Fibroblast of mammary gland (primary cell): ENCODE measurements around the gene NUP210.

Experiments used
- DNase-seq: peaks from one replicate; pipeline ENCODE4 v3.0.0-alpha.2; 2010; ENCODE audit warnings: low read depth
- H3K4me3 ChIP-seq: 2 replicates; pipeline ENCODE4 v1.5.1; 2011; ENCODE audit warnings: low read depth, mild to moderate bottlenecking, low read length, moderate library complexity; ENCODE audit not compliant: control insufficient read depth
- TF ChIP-seq, protein P1 (sequence below): conservative IDR thresholded peaks from 2 replicates; pipeline ENCODE4 v1.5.1; 2011; ENCODE audit warnings: low read depth, low read length, inconsistent platforms; ENCODE audit not compliant: control insufficient read depth, insufficient read depth

Gene NUP210

DNA sequence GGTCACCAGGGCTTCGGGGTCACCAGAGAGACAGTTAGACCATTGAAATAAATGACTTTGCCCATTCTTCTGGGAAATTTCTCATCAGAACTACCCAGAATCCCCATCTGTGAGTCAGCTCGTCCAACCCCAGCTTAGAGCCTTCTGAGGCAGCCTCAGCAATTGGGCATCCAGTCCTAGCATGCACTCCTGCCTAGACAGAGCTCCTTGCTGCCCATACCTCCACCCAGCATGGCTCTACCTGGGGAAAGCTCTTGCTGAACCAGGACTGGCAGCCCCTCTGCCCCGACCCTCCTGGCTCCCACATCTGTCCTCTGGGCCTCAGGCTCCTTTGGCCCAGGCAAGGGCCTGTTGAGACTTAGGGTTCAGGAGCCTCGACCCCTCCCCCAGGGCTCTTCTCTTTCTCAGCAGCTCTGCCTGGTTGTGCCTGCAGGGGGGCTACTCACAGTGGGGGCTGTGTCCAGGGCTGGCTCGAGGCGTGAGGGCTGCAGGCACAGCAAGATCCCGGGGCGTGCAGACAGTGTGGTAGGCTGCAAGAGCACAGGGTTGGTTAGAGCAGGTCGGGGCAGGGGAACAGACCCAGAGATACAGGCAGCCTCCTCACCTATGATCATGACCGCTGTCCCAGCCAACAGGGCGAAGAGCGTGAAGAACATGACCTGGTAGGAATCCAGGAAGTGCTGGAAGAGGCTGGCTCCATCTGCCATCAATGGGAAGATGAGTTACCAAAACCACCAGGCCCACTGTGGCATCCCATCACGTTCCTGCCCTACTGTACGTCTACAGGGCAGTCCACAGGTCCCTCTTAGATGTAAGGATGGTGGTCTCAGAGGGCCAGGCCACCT is 101.3 kb downstream of the NUP210 start:
- DNase-seq = no peak

DNA sequence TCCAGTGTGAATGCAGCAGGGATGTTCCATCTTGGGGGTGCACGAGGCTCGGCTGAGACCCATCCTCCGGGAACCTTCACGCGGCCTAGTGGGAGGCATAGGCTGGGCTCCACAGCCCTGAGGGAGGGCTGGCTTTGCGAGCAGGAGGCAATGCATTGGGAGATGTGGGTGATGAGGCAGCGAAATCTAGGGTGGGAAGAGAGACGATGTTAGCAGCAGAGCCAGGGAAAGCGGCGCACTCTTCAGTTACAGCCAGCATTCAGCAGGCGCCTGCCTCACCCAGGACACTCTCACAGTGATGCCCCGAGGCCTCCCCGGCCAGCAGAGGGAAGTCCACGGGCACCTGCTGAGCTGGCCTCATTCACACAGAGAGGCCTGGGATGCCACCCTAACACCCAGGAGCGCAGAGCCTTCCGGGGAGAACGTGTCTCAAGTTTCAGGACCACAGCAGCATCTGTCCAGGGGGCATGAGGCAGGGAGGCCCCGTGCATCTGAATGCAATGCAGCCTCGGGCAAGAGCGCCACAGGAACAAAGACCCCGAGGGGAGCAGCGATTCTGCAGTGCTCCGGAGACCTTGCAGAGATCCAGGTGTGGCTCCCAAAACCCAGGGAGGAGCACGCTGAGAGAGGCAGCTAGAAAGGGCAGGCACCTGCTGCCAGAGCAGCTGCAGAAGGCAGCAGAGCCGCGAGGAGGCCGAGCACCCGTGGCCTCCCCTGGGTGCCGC is 102.4 kb downstream of the NUP210 start:
- DNase-seq = no peak
- TF ChIP-seq, protein P1, sequence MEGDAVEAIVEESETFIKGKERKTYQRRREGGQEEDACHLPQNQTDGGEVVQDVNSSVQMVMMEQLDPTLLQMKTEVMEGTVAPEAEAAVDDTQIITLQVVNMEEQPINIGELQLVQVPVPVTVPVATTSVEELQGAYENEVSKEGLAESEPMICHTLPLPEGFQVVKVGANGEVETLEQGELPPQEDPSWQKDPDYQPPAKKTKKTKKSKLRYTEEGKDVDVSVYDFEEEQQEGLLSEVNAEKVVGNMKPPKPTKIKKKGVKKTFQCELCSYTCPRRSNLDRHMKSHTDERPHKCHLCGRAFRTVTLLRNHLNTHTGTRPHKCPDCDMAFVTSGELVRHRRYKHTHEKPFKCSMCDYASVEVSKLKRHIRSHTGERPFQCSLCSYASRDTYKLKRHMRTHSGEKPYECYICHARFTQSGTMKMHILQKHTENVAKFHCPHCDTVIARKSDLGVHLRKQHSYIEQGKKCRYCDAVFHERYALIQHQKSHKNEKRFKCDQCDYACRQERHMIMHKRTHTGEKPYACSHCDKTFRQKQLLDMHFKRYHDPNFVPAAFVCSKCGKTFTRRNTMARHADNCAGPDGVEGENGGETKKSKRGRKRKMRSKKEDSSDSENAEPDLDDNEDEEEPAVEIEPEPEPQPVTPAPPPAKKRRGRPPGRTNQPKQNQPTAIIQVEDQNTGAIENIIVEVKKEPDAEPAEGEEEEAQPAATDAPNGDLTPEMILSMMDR = no peak
- H3K4me3 ChIP-seq = no peak overlapping the region

More for the DNA sequence above, 101.3 kb downstream of the NUP210 start:
- TF ChIP-seq, protein P1 = no peak
- H3K4me3 ChIP-seq = no peak overlapping the region

DNA sequence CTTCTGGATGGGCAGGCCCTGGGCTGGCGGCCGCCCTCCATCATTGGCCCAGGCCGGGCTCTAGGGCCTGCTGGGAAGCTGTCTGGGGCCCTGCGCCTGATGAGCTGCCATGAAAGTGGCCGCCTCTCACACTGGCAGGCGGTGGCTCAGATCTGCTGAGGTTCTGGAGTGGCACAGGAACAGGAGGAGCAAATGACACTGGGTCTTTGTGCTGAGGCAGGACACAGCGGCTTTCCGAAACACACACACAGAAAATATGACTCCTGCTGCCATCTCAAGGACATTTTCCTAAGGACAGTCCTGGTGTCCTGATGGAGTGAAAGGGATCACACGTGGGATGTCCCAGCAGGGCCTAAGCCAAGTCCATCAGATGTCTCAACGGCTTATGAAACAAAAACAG is 103.5 kb downstream of the NUP210 start:
- TF ChIP-seq, protein P1 = no peak
- no peak overlapping the region for H3K4me3 ChIP-seq
- no peak for DNase-seq

DNA sequence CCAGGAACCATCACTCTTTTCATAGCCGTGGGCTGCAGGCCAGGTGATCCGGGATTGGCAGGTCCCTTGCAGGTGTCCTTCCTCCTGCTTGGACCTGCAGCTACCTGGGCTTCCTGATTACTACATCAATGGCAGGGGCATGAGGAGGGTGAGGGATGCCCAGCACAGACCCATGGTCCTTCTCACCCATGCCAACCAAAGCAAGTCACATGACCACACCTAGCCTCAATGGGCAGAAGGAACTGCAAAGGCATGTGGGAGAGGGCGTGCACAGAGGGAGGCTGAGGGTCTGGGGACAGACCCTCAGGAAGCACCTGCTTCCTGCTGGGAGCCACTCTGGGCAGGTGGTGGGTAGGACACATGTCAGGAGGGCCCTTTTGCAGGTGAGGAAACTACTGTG is 105.2 kb downstream of the NUP210 start:
- TF ChIP-seq, protein P1 = no peak
- DNase-seq = no peak
- no peak overlapping the region for H3K4me3 ChIP-seq

DNA sequence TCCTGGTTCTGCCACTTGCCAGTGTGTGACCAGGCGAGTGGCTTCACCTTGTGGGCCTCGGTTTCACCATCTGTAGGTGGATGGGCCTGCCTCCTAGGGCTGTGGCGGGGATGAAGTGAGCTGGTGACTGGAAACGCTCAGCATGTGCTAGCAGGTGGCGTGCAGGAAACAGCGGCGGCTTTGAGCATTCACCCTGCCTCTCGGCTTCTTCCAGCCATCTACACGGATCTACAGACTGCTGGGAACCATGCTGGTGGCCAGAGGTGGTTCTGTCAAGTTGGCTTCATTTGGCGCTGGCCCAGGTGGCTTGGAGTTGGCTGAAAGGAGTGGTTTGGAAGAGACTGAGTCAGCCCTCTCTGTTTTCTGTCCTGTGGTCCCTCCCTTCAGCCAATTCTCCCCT is 106.3 kb downstream of the NUP210 start:
- H3K4me3 ChIP-seq = no peak overlapping the region
- no peak for DNase-seq
- TF ChIP-seq, protein P1 = no peak

DNA sequence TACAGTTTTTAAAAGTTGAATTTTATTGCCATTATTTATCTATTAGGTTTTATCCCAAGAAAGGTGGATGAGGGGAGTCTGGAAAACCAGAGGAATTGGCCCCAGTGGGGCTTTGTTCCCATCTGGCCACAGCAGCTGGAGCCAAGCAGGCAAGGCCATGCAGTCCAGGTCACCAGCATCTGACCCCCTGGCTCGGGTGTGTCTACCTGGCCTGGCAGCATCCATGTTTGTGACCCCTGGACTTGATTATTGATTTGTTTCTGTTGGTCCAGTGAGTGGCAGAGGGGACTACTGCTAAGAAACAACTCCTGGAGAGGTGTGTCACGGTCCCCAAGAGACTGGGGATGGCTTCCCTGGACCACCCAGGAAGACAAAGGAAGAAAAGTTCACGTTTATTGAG is 111.1 kb downstream of the NUP210 start:
- DNase-seq = no peak
- no peak overlapping the region for H3K4me3 ChIP-seq
- TF ChIP-seq, protein P1 = no peak
